Activated B cell treated with CpG ODN at 0.5 μM for 24 hours (primary cell): Measurements from ENCODE around the gene C17orf75. TPM values are rescaled to one million over a fixed set of nuclear protein-coding genes. Genes with fewer than 3 reads are reported as not detected.

ENCODE experiments used
- ATAC-seq: fragments of 200-7000 bp; cut with Tn5 transposase; one replicate; pipeline ENCODE4 v1.10.0; 2021; ENCODE audit warnings: low read depth, mild to moderate bottlenecking, moderate library complexity
- CTCF ChIA-PET: fragments of 350-600 bp; sonication (Branson Sonifier 250); formaldehyde crosslinking; loops from one replicate; lab custom pipeline; 2021; ENCODE audit warnings: antibody characterized with exemption; lab: Charles Lee
- POLR2A ChIA-PET: fragments of 350-600 bp; sonication (Branson Sonifier 250); formaldehyde crosslinking; loops from one replicate; lab custom pipeline; 2021; ENCODE audit warnings: antibody characterized with exemption; lab: Charles Lee
- DNase-seq: peaks from one replicate; pipeline ENCODE4 v3.0.0; 2022
- H3K27ac Mint-ChIP-seq: one replicate; pipeline ENCODE4 v1.8.0; 2020; ENCODE audit warnings: mixed read lengths
- H3K27me3 Mint-ChIP-seq: one replicate; pipeline ENCODE4 v1.8.0; 2021; ENCODE audit warnings: mixed read lengths
- H3K36me3 Mint-ChIP-seq: one replicate; pipeline ENCODE4 v1.8.0; 2021; ENCODE audit warnings: low read depth, mixed read lengths
- H3K4me1 Mint-ChIP-seq: one replicate; pipeline ENCODE4 v1.8.0; 2021; ENCODE audit warnings: mixed read lengths
- H3K4me3 Mint-ChIP-seq: one replicate; pipeline ENCODE4 v1.8.0; 2020; ENCODE audit warnings: mild to moderate bottlenecking, mixed read lengths
- H3K9me3 Mint-ChIP-seq: one replicate; pipeline ENCODE4 v1.8.0; 2020; ENCODE audit warnings: mixed read lengths
- intact Hi-C: fragments of 100-400 bp; cut with micrococcal nuclease; formaldehyde crosslinking; loops from one replicate; pipeline ENCODE4 v1.15.1; 2024
- total RNA-seq: library from RNA; stranded (reverse); gene quantifications from 2 replicates; pipeline ENCODE4 v1.2.3, GENCODE V29; 2022
- TF ChIP-seq, protein P1 (sequence below): fragments of 200-600 bp; IDR thresholded peaks from one replicate; pipeline ENCODE4 v1.8.0; 2022; ENCODE audit warnings: antibody characterized with exemption, mild to moderate bottlenecking

Gene C17orf75
- total RNA-seq, 1 donor from 2014 or later = 23.0 TPM

DNA sequence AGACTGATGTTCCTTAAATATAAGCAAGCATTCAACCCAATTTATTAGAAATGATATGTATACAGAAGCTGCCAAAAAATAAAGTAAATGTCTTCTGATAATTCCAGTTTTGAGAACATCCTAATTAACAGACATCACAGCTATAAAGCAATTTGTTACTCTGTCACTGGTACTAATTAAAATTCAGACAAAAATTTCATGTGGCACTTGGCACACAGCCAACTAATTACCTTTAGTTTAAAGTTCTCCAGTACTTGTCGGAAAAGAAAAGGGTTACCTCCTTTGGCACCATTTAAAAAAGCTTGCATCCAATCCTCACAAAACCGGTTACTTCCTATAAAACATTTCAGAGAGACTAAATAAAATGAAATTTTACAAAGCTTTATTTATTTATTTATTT, 8.8 kb downstream of the C17orf75 start:
- TF ChIP-seq, protein P1, sequence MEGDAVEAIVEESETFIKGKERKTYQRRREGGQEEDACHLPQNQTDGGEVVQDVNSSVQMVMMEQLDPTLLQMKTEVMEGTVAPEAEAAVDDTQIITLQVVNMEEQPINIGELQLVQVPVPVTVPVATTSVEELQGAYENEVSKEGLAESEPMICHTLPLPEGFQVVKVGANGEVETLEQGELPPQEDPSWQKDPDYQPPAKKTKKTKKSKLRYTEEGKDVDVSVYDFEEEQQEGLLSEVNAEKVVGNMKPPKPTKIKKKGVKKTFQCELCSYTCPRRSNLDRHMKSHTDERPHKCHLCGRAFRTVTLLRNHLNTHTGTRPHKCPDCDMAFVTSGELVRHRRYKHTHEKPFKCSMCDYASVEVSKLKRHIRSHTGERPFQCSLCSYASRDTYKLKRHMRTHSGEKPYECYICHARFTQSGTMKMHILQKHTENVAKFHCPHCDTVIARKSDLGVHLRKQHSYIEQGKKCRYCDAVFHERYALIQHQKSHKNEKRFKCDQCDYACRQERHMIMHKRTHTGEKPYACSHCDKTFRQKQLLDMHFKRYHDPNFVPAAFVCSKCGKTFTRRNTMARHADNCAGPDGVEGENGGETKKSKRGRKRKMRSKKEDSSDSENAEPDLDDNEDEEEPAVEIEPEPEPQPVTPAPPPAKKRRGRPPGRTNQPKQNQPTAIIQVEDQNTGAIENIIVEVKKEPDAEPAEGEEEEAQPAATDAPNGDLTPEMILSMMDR = no peak
- peaks cover 2% of the 10 kb centered on the region for H3K4me1 Mint-ChIP-seq
- no peaks in the 10 kb centered on the region for H3K9me3 Mint-ChIP-seq

DNA sequence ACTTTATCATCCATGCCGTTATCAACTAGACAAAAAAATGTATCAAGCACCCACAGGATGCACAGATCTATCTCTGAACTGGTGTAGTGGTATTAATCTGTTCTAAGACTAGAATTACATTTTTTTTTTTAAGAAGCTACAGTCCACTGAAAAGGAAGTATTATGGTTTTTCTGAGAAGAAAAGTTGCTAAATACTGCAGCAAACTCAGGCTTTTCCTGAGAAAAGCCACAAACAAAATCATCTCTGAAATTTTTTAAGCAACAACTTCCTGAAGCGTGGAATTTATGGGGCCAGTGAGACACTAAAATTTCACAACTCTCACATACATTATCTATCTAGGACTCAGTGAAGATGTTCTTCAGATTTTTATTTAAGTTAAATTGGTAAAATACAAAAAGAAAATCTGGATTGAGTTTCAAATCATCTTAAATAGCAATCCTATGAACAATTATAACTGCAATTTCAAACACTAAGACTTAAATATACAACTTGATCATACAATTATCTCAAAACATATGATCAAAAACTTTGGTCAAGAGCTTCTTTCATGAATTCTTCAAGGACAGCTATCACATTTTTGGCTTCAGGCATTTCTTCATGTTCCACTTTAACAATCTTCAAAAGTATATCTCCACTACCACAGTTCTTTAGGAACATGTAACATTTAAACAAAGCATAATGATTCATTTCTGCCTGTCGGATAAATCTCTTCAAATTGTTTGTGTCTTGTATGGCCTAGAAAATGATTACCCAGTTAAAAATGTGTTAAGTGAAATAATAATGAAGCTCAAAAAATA, 10.5 kb downstream of the C17orf75 start:
- Mint-ChIP-seq H3K36me3 (peaks cover 35% of the 10 kb centered on the region), H3K4me1 (peaks cover 2% of the 10 kb centered on the region), H3K9me3 (no peaks in the 10 kb centered on the region), H3K4me3 (no peak overlapping the region), H3K27me3 (no peaks in the 10 kb centered on the region), H3K27ac (no peak overlapping the region)
- TF ChIP-seq, protein P1 = no peak
- POLR2A ChIA-PET = interaction anchor here (0.6 to 1.8 kb wide), 2 partner anchors 11 to 13 kb away, joined by 4 read pairs; partner anchors contain the start of gene C17orf75
- DNase-seq (no peak), ATAC-seq (no peak)
- CTCF ChIA-PET = interaction anchor here (0.9 kb wide), 1 partner anchor 13 kb away, joined by 3 read pairs; no protein-coding TSS in a partner anchor
- intact Hi-C loops = no loop called here

More for the DNA sequence above, 8.8 kb downstream of the C17orf75 start:
- DNase-seq (no peak), ATAC-seq (no peak)
- POLR2A ChIA-PET = no interaction called here
- Mint-ChIP-seq H3K27ac (no peak overlapping the region), H3K27me3 (no peaks in the 10 kb centered on the region), H3K36me3 (peaks cover 43% of the 10 kb centered on the region), H3K4me3 (no peak overlapping the region)
- intact Hi-C loops = no loop called here
- CTCF ChIA-PET = interaction anchor here (1.1 to 1.5 kb wide), 3 partner anchors 13 to 114 kb away, joined by 3 read pairs; no protein-coding TSS in a partner anchor

DNA sequence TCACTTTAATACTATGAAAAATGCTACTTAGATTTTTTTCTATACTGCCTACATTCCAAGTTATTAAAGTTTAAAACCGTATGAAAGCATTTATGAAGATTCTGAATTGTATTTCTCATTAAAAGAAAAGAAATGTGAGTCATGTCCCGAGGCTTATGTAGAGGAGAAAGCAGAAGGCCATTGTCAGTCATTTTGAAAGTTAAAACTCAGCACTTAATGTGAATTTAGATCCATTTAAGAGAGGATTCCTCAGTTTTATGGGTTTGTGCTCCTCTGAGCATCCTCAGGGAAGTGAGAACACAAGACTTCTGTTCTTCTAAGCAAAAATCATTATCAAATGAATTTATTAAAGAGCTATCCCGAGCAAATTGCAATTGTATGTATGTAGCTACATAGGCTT, 11.8 kb downstream of the C17orf75 start:
- Mint-ChIP-seq H3K27me3 (no peaks in the 10 kb centered on the region), H3K4me3 (no peak overlapping the region), H3K9me3 (no peaks in the 10 kb centered on the region), H3K36me3 (peaks cover 26% of the 10 kb centered on the region), H3K4me1 (peaks cover 2% of the 10 kb centered on the region), H3K27ac (no peak overlapping the region)
- ATAC-seq (no peak), DNase-seq (no peak)
- TF ChIP-seq, protein P1 = no peak
- intact Hi-C loops = no loop called here
- POLR2A ChIA-PET = interaction anchor here (1.8 kb wide), 1 partner anchor 12 kb away, joined by 4 read pairs; the partner anchor contains the start of gene C17orf75
- CTCF ChIA-PET = interaction anchor here (0.9 kb wide), 1 partner anchor 12 kb away, joined by 3 read pairs; no protein-coding TSS in a partner anchor

DNA sequence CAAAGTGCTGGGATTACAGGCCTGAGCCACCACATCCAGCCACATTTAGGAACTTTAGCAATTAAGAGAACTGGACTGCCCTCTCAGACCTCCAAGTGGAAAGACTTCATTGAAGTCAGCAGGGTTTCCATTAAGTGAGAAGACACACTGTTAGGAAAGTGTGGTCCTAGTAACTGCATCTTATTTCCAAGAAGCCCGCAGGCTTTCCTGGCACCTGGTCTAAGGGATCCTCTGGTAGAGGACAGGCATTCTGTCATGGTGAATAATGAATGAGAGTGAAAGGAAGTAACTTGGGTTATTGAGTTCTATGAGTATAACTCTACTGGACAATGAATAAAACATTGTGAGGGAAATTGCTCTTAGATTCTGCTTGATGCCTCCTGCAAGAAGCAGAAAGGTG, 14.1 kb downstream of the C17orf75 start:
- DNase-seq (no peak), ATAC-seq (no peak)
- intact Hi-C loops = no loop called here
- Mint-ChIP-seq H3K27me3 (no peaks in the 10 kb centered on the region), H3K9me3 (no peaks in the 10 kb centered on the region), H3K4me3 (no peak overlapping the region), H3K27ac (peak overlapping the region; percentile 12), H3K36me3 (peaks cover 9% of the 10 kb centered on the region), H3K4me1 (peaks cover 15% of the 10 kb centered on the region)
- ChIA-PET POLR2A (interaction anchor here (1.4 to 1.5 kb wide), 3 partner anchors 8 to 14 kb away, joined by 3 to 4 read pairs (median 4); partner anchors contain the start of gene C17orf75), CTCF (no interaction called here)
- TF ChIP-seq, protein P1 = no peak
